ENCODE measurements around the gene TRIM65.

- TF ChIP-seq POLR2AphosphoS5 (IDR thresholded peaks at IDR 0.05), result peak; percentile 58 to 74
- peak; percentile 68 to 92 (median 69) for TF ChIP-seq CTCF (IDR thresholded peaks at IDR 0.05)
These were observed 51.6 kb downstream of the TRIM65 start for GRCh38 chr17:75845058-75845711.

All from esophagus muscularis mucosa (tissue), 3 donors.